Measurements from ENCODE around the gene EIF3J.
"Not testable (repeated sequence)": the region's sequence is repeated elsewhere in the genome, so short reads cannot be mapped to it uniquely, and the experiment has no call there.

Gene EIF3J

GRCh38 chr15:44536962-44537734 is at the start of gene EIF3J:
Gene EIF3J (plus strand): TSS chr15:44537147. CDS start chr15:44537195, 48 bp downstream.
- peak; percentile 69 for DNase-seq

GRCh38 chr15:44489464-44489863 is 47.5 kb upstream of the EIF3J start:
- no peak for DNase-seq

GRCh38 chr15:44490622-44491021 is 46.3 kb upstream of the EIF3J start:
- no peak for DNase-seq

- DNase-seq: no peak
Observed at GRCh38 chr15:44492040-44492439, 44.9 kb upstream of the EIF3J start.

- no peak for DNase-seq
Observed at GRCh38 chr15:44492672-44493071, 44.3 kb upstream of the EIF3J start.

GRCh38 chr15:44495562-44495961 is 41.4 kb upstream of the EIF3J start:
- no peak for DNase-seq

- DNase-seq: no peak
Observed at GRCh38 chr15:44500555-44500954, 36.4 kb upstream of the EIF3J start.

GRCh38 chr15:44501768-44502366 is 35.1 kb upstream of the EIF3J start:
- DNase-seq: no peak

GRCh38 chr15:44516436-44516835 is 20.5 kb upstream of the EIF3J start:
- no peak for DNase-seq

GRCh38 chr15:44519537-44519936 is 17.4 kb upstream of the EIF3J start:
- no peak for DNase-seq

- DNase-seq: no peak
Observed at GRCh38 chr15:44525018-44525417, 11.9 kb upstream of the EIF3J start.

GRCh38 chr15:44527241-44527640 is 9.7 kb upstream of the EIF3J start:
- DNase-seq: no peak

- DNase-seq: no peak
Observed at GRCh38 chr15:44529864-44530604, 6.9 kb upstream of the EIF3J start.

GRCh38 chr15:44530653-44531052 is 6.3 kb upstream of the EIF3J start:
- DNase-seq: no peak

- not testable (repeated sequence) for DNase-seq
Observed at GRCh38 chr15:44532275-44532674, 4.7 kb upstream of the EIF3J start.

GRCh38 chr15:44532689-44533088 is 4.3 kb upstream of the EIF3J start:
- no peak for DNase-seq

GRCh38 chr15:44535092-44535491 is 1.9 kb upstream of the EIF3J start:
- DNase-seq: no peak

- DNase-seq: no peak
Observed at GRCh38 chr15:44535523-44536301, 1.2 kb upstream of the EIF3J start.

GRCh38 chr15:44536302-44536961 is 515 bp upstream of the EIF3J start:
- DNase-seq: peak; percentile 60

GRCh38 chr15:44537735-44538240 is 841 bp downstream of the EIF3J start:
- DNase-seq: no peak

- DNase-seq: no peak
Observed at GRCh38 chr15:44541282-44541958, 4.5 kb downstream of the EIF3J start.

GRCh38 chr15:44542596-44542995 is 5.6 kb downstream of the EIF3J start:
- no peak for DNase-seq

Measured in DMS79 (cell line).